Stimulated activated CD4-positive, alpha-beta T cell treated with anti-CD3 and anti-CD28 coated beads, Interleukin-12 subunit alpha, Interleukin-12 subunit beta, amount 100 ng/mL, for 48 hours (primary cell): ENCODE results near the gene KNTC1.
"Not testable (repeated sequence)": the region's sequence is repeated elsewhere in the genome, so short reads cannot be mapped to it uniquely, and the experiment has no call there.

Experiments used
- DNase-seq, 3 donors: peaks; one replicate each; pipeline ENCODE4 v3.0.0-alpha.2; 2020; ENCODE audit warnings: low read depth in 2 of 3, low spot score in 1 of 3

The KNTC1 gene

GRCh38 chr12:122547330-122547729 is 20.3 kb downstream of the KNTC1 start:
- no peak for DNase-seq

- DNase-seq: no peak
Measured at GRCh38 chr12:122558745-122559641, 31.9 kb downstream of the KNTC1 start.

- DNase-seq: no peak
Measured at GRCh38 chr12:122560138-122560537, 33.1 kb downstream of the KNTC1 start.

DNA sequence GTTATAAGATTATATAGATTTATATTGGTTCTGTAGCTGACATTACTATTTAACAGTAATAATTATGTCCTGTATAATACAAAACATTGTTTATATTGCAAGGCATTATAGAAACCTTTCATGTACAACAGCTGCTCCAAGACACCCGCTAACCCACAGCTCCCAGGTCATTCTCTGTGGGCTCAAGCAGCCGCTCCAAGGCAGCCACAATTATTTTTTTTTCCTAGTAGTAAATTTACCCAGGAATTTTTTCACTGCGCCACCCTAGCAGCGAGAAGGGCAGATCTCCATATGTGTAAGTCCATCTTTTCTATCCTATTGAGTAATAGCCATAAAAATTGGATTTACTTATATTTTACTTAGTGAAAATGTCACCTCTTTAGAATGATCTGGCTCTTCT is 36.3 kb downstream of the KNTC1 start:
- DNase-seq: no peak

DNA sequence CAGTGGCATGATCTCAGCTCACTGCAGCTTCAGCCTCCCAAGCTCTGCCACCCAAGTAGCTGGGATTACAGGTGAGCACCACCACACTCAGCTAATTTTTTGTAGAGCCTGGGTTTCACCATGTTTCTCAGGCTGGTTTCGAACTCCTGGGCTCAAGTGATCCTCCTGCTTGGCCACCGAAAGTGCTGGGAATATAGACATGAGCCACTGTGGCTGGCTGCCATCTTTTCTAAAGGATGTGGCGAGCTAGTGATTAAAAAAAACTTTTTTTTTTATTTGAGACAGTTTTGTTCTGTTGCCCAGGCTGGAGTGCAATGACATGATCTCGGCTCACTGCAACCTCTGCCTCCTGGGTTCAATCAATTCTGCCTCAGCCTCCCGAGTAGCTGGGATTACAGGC is 39.8 kb downstream of the KNTC1 start:
- DNase-seq: not testable (repeated sequence)

DNA sequence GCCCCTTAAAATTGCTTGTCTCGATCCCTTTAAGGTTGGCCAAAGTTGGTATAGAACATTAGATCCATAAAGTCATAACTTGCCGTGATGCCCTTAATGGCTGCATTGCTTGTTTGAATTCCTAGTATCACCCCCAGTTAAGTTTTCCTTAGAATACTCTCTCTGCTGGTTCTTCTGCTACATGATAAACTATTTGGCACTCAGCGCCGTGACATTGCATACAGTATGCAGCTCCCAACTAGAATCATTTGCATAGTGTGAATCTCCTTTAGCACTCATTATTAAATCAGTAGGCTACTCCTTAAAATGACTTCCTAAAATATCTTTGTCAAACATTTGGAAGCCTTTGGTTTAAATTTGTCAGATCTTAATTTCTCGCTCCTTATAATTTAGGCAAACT is 42.2 kb downstream of the KNTC1 start:
- no peak for DNase-seq

DNA sequence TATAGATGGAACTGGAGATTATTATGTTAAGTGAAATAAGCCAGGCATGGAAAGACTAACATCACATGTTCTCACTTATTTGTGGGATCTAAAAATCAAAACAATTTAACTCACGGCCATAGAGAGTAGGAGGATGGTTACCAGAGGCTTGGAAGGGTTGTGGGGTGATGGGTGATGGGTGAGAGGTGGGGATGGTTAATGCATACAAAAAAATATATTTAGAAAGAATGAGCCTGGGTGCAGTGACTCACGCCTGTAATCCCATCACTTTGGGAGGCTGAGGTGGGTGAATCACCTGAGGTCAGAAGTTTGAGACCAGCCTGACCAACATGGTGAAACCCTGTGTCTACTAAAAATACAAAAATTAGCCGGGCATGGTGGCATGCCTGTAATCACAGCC is 43.0 kb downstream of the KNTC1 start:
- DNase-seq: not testable (repeated sequence)

DNA sequence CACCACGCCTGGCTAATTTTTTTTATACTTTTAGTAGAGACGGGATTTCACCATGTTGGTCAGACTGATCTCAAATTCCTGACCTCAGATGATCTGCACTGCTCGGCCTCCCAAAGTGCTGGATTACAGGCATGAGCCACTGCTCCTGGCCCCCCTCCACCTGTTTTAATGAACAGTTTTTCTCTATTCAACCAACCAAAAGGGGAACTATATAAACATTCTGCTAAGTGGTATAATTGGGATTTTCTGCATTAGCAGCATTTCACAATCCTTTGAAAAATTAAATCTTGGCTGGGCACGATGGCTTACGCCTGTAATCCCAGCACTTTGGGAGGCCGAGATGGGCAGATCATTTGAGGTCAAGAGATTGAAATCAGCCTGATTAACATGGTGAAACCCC is 44.8 kb downstream of the KNTC1 start:
- no peak for DNase-seq

DNA sequence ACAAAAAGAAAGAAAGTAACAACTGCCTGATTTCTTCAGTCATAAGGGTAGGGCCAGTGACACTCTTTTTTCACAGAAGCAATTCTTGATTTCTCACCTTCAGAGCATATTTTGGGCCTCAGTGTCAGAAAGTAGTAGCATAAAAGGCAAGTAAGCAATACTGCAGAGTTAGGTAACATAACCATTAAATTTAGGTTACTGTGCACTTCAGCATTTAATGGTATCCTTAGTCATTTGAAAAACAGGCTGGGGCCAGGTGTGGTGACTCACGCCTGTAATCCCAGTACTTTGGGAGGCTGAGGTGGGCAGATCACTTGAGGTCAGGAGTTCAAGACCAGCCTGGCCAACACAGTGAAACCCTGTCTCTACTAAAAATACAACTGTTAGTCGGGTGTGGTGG is 56.2 kb downstream of the KNTC1 start:
- not testable (repeated sequence) for DNase-seq

GRCh38 chr12:122584177-122584863 is 57.3 kb downstream of the KNTC1 start:
- no peak for DNase-seq

DNA sequence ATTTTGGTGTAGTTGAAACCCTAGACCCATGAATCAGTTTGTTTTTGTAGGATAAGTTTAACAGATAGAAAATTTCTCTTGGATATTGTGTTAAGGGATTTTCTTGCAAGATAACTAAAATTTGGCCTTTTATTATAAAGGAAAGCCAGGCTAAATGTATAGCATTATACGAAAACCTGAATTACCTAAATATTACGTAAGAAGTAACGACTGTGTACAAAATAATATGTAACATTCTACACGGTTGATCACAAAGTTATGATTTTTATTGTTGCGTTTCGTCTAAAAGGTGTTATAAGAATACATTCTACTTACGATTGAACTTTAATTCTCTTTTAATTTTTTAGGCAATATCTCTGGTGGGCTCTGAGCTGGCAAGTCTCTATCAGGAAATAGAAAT is 63.9 kb downstream of the KNTC1 start:
- no peak for DNase-seq

DNA sequence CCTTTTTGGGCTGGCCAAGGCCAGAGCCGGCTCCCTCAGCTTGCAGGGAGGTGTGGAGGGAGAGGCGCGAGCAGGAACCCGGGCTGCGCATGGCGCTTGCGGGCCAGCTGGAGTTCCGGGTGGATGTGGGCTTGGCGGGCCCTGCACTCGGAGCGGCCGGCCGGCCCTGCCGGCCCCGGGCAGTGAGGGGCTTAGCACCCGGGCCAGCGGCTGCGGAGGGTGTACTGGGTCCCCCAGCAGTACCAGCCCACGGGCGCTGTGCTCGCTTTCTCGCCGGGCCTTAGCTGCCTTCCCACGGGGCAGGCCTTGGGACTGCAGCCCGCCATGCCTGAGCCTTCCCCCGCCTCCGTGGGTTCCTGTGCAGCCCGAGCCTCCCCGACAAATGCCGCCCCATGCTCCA is 64.9 kb downstream of the KNTC1 start:
- DNase-seq: not testable (repeated sequence)

DNA sequence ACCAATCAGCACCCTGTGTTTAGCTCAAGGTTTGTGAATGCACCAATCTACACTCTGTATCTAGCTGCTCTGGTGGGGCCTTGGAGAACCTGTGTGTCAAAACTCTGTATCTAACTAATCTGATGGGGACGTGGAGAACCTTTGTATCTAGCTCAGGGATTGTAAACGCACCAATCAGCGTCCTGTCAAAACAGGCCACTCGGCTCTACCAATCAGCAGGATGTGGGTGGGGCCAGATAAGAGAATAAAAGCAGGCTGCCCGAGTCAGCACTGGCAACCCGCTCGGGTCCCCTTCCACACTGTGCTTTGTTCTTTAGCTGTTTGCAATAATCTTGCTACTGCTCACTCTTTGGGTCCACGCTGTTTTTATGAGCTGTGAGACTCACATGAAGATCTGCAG is 65.5 kb downstream of the KNTC1 start:
- DNase-seq: not testable (repeated sequence)

DNA sequence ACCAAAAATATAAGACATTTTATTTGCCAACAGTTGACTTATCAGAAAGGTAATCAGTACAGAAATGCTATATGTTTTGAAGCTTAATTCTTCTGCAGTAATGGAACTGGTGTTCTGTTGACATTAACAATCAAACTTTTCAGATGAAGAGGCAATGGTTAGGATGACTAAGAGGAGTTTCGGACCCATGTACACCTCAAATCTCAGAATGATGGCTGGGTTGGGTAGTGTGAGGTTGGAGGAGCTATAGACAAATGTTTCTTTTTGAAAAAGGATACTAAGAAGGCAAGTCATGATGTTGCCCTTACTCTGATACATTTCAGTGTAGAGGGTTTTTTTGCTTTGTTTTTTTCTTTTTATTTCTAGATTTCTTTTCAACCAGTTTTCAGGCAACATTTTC is 66.9 kb downstream of the KNTC1 start:
- DNase-seq: no peak

- DNase-seq: no peak
Measured at GRCh38 chr12:122596838-122597237, 69.8 kb downstream of the KNTC1 start.

DNA sequence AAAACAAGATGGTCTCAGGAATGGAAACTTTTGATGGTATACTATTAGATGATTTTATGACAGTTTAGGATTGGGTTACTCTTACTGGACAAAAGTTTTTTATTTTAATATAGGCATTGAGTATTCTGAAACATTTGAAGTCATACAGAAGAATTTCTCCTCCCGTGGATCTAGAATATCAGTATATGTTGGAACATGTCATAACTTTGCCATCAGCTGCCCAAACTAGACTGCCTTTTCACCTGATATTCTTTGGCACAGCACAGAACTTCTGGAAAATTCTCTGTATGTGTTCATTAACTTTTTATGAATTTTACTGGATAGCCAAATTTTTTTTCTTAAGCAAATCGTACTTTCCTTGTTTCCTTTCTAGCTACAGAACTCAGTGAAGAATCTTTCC is 75.4 kb downstream of the KNTC1 start:
- no peak for DNase-seq

- DNase-seq: no peak
Measured at GRCh38 chr12:122604993-122605392, 77.9 kb downstream of the KNTC1 start.

DNA sequence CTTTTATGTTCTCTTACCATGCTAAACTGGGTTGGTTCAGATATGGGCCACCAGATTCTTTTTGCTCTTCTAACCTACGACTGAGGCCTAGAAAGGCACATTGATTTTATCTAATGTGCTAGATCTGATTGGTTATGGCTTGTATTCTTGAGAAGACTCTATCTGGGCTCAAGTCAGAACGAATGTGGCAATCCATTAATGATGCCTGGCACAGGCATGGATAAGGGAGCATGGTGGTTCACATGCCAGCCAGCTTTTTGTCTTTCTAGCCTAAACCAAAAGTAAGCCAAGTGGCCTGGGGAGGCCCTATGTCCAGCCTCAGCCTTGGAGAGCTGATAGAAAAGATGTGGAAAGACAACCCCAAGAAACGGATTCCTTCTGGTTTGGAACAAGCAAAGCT is 82.7 kb downstream of the KNTC1 start:
- no peak for DNase-seq

GRCh38 chr12:122610207-122610606 is 83.2 kb downstream of the KNTC1 start:
- DNase-seq: no peak

DNA sequence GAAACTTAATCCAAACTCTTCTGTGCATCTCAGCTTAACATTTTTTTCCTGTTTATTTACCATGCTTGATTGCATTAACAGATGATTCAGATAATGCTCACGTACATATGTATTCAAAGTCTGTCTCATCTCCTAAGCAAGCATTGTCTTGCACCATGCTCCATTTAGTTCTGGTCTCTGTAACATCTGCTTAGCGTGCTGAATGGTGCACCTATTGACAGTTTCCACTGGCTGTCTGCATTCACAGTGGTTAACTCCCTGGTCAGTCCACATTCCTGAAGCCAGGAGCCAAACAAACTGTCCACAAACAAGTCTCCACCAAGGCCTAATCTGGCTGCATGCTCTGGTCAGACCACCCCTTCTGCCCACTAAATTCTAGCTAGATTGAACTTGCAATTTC is 83.9 kb downstream of the KNTC1 start:
- DNase-seq: no peak

DNA sequence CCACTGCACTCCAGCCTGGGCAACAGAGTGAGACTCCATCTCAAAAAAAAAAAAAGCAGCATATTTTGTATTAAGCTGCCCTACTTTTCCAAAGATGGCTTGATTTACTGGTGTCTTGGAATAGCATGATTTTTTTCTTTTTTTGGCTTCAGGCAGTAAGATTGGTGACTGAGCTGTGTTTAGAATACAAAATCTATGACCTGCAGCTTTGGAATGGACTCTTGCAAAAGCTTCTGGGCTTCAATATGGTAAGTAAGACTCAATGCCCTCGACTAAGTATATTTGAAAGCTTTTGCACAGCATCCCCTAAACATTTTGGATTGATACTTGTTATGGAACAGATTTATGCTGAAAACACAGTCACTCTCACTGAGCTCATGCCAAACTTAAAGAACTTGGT is 87.8 kb downstream of the KNTC1 start:
- no peak for DNase-seq

GRCh38 chr12:122615780-122616179 is 88.7 kb downstream of the KNTC1 start:
- no peak for DNase-seq

- DNase-seq: no peak
Measured at GRCh38 chr12:122635471-122635870, 108.4 kb downstream of the KNTC1 start.
